RKO (cell line): ENCODE results near the gene SLC36A2.
"Not testable (repeated sequence)": the region's sequence is repeated elsewhere in the genome, so short reads cannot be mapped to it uniquely, and the experiment has no call there.

Source experiments
- DNase-seq: peaks from one replicate; pipeline ENCODE4 v3.0.0-alpha.2; 2016; ENCODE audit warnings: low spot score

SLC36A2 gene

GRCh38 chr5:151326266-151326665, 21.1 kb downstream of the SLC36A2 start:
- no peak for DNase-seq

- DNase-seq, result no peak
These were observed 26.9 kb downstream of the SLC36A2 start for GRCh38 chr5:151320481-151320880.

- peak; percentile 32 for DNase-seq
These were observed 28.3 kb downstream of the SLC36A2 start for GRCh38 chr5:151318850-151319732.

GRCh38 chr5:151317871-151318270, 29.5 kb downstream of the SLC36A2 start:
- DNase-seq, result no peak

- DNase-seq, result peak; percentile 73
These were observed 31.3 kb downstream of the SLC36A2 start for GRCh38 chr5:151315998-151316597.

- DNase-seq, result no peak
These were observed 34.0 kb downstream of the SLC36A2 start for GRCh38 chr5:151313357-151313756.

GRCh38 chr5:151312756-151313324, 34.5 kb downstream of the SLC36A2 start:
- no peak for DNase-seq

- DNase-seq, result no peak
These were observed 36.4 kb downstream of the SLC36A2 start for GRCh38 chr5:151310932-151311331.

- DNase-seq, result not testable (repeated sequence)
These were observed 37.5 kb downstream of the SLC36A2 start for GRCh38 chr5:151309821-151310220.

- not testable (repeated sequence) for DNase-seq
These were observed 38.1 kb downstream of the SLC36A2 start for GRCh38 chr5:151309266-151309665.

GRCh38 chr5:151303666-151304065, 43.7 kb downstream of the SLC36A2 start, which contains the start of gene SLC36A3:
Gene SLC36A3, minus strand, starts transcription at chr5:151303766. Its CDS starts 412 bp downstream, at chr5:151303354.
- no peak for DNase-seq

- no peak for DNase-seq
These were observed 49.1 kb downstream of the SLC36A2 start for GRCh38 chr5:151298063-151298855.

GRCh38 chr5:151296974-151297373, 50.4 kb downstream of the SLC36A2 start:
- no peak for DNase-seq

GRCh38 chr5:151296478-151296830, 50.9 kb downstream of the SLC36A2 start:
- DNase-seq, result no peak

- DNase-seq, result no peak
These were observed 51.4 kb downstream of the SLC36A2 start for GRCh38 chr5:151295791-151296477.

GRCh38 chr5:151295138-151295537, 52.2 kb downstream of the SLC36A2 start:
- no peak for DNase-seq

GRCh38 chr5:151293624-151294023, 53.7 kb downstream of the SLC36A2 start:
- no peak for DNase-seq

GRCh38 chr5:151288180-151288579, 59.2 kb downstream of the SLC36A2 start:
- DNase-seq, result no peak

GRCh38 chr5:151286246-151286645, 61.1 kb downstream of the SLC36A2 start:
- DNase-seq, result no peak

- DNase-seq, result no peak
These were observed 61.7 kb downstream of the SLC36A2 start for GRCh38 chr5:151285683-151286082.

GRCh38 chr5:151284392-151284967, 62.9 kb downstream of the SLC36A2 start:
- no peak for DNase-seq
